Sigmoid colon (tissue), 4 donors: ENCODE measurements around the gene CEP63.

Experiments
- EP300 ChIP-seq, 4 donors: sonication (generic); formaldehyde crosslinking; IDR thresholded peaks; one replicate each; pipeline ENCODE4 v1.6.1; 2017; ENCODE audit warnings: antibody characterized with exemption in 4 of 4
- POLR2A ChIP-seq, 2 donors: fragments of 450-650 bp; IDR thresholded peaks; one replicate each; pipeline ENCODE4 v1.6.1; 2016; ENCODE audit warnings: antibody characterized with exemption in 2 of 2, mild to moderate bottlenecking in 2 of 2, moderate library complexity in 2 of 2
- POLR2AphosphoS5 ChIP-seq, 4 donors: sonication (generic); formaldehyde crosslinking; IDR thresholded peaks; one replicate each; pipeline ENCODE4 v1.6.1; 2017; ENCODE audit warnings: antibody characterized with exemption in 4 of 4
- TF ChIP-seq, protein P1 (sequence below), 4 experiments: fragments of 450-650 bp in 3 of 4; fragments of 200-600 bp in 1 of 4; IDR thresholded peaks; one replicate each; pipeline ENCODE4 v1.5.1; 2016 to 2019; ENCODE audit warnings: antibody characterized with exemption in 4 of 4, mild to moderate bottlenecking in 3 of 4, moderate library complexity in 2 of 4

DNA sequence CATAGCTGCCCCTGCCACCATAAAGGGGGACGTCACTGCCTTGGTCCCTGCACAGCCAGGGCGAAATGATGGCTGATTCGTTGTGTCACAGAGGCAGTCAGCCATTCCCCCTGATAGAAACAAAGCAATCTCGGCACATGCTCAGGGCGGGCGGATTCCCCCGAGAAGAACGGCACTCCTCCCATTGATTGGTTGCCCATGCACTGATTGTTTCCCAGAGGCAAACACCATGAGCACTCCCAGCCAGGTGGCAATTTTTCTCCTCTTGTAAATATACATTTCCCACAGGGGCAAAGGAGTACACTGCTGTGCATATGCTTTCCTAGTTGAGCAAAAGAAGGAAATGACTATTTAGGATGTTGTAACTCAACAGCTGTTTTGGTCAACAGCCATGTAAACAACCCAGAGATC lies 108.5 kb downstream of the CEP63 start:
- TF ChIP-seq POLR2AphosphoS5 (IDR thresholded peaks at IDR 0.05) (no peak), EP300 (IDR thresholded peaks at IDR 0.05) (no peak), POLR2A (IDR thresholded peaks at IDR 0.05) (no peak)
- TF ChIP-seq, protein P1, sequence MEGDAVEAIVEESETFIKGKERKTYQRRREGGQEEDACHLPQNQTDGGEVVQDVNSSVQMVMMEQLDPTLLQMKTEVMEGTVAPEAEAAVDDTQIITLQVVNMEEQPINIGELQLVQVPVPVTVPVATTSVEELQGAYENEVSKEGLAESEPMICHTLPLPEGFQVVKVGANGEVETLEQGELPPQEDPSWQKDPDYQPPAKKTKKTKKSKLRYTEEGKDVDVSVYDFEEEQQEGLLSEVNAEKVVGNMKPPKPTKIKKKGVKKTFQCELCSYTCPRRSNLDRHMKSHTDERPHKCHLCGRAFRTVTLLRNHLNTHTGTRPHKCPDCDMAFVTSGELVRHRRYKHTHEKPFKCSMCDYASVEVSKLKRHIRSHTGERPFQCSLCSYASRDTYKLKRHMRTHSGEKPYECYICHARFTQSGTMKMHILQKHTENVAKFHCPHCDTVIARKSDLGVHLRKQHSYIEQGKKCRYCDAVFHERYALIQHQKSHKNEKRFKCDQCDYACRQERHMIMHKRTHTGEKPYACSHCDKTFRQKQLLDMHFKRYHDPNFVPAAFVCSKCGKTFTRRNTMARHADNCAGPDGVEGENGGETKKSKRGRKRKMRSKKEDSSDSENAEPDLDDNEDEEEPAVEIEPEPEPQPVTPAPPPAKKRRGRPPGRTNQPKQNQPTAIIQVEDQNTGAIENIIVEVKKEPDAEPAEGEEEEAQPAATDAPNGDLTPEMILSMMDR (IDR thresholded peaks at IDR 0.05): no peak
